Right lobe of liver (tissue), 4 donors: ENCODE results near the gene NSF.

Source experiments
- POLR2A ChIP-seq: fragments of 450-650 bp; IDR thresholded peaks from one replicate; pipeline ENCODE4 v1.6.1; 2017; ENCODE audit warnings: antibody characterized with exemption, mild to moderate bottlenecking
- TF ChIP-seq, protein P1 (sequence below), 4 donors: fragments of 200-600 bp in 3 of 4; fragments of 450-650 bp in 1 of 4; IDR thresholded peaks; one replicate each; pipeline versions ENCODE4 v1.5.1 to v1.8.0; 2016 to 2022; ENCODE audit warnings: antibody characterized with exemption in 4 of 4, mild to moderate bottlenecking in 2 of 4
- donor health status: DM: no; HTN: no; CAD: no.
- donor health status: DM: no; HTN: no; CAD: no.
- donor health status: DM: no; HTN: yes; CAD: no.

DNA sequence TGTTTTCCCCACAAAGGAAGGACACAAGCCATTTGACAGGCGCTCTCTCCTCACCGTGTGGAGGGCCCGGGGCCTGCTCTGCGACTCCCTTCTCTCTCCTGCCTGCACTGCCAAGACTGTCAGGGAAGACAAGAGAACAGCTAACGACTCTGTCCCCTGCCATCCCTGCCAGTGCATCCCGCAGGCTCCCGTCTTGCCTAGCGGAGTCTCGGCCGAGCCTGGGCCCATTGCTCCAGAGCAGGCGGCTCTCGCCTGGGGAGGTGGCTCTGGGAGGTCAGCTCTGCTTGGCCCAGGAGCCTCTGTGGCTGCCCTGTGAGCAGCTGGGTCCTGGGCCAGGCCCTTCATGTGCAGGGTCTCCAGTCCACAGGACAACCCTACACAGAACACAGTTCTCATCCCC, 175.0 kb downstream of the NSF start:
- TF ChIP-seq, protein P1, sequence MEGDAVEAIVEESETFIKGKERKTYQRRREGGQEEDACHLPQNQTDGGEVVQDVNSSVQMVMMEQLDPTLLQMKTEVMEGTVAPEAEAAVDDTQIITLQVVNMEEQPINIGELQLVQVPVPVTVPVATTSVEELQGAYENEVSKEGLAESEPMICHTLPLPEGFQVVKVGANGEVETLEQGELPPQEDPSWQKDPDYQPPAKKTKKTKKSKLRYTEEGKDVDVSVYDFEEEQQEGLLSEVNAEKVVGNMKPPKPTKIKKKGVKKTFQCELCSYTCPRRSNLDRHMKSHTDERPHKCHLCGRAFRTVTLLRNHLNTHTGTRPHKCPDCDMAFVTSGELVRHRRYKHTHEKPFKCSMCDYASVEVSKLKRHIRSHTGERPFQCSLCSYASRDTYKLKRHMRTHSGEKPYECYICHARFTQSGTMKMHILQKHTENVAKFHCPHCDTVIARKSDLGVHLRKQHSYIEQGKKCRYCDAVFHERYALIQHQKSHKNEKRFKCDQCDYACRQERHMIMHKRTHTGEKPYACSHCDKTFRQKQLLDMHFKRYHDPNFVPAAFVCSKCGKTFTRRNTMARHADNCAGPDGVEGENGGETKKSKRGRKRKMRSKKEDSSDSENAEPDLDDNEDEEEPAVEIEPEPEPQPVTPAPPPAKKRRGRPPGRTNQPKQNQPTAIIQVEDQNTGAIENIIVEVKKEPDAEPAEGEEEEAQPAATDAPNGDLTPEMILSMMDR (IDR thresholded peaks at IDR 0.05), result no peak
- TF ChIP-seq POLR2A, result no peak
